ENCODE results near the gene ATP6V1F. TPM values are rescaled to one million over a fixed set of nuclear protein-coding genes. Genes with fewer than 3 reads are reported as not detected.
A peak's percentile ranks its signal among the peaks of the same experiment; 100 is the strongest.

The ATP6V1F gene
- total RNA-seq, 1 donor from 2014 or later, result 162 TPM

DNA sequence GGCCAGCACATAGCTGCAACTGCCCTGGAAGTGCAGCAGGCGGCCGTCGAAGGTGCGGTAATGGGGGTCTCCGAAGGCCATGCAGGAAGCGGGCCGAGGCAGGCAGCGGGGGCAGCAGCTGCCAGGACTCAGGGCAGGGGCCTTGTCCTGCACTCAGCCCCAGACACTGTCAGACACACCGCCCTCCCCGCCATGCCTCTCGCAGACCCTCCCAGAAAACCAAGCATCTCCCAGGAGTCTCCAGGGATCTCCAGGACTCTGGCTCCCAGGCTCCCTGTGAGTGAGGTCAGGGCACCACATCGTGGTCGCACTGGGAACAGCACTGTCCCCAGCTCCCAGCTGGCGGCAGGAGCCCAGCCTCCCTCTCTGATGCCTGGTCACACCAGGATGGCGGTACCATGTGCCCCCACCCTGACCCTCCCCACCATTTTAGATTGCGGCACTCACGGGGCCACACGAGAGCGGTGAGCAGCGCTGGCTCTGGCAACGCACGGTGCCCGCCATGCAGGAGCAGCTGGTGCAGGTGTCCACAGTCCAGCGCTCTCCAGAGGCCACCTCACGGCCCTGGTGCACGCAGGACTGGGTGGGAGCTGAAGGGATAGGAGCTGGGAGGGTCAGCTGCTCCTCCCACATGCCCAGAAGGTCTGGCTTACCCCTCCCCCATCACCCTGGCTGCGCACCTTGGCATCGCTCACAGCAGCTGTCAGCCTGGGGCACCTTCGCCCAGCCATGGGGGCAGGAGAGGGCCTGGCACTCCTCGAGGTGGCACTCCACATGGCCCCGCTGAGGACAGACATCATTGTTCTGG is 17.5 kb downstream of the ATP6V1F start:
- H3K27me3 Mint-ChIP-seq (ENCODE audit: unreplicated experiment), result no peaks in the 10 kb centered on the region
- no peak overlapping the region for H3K27ac Mint-ChIP-seq (ENCODE audit: unreplicated experiment)
- no peaks in the 10 kb centered on the region for H3K36me3 Mint-ChIP-seq (ENCODE audit: unreplicated experiment)
- H3K9me3 Mint-ChIP-seq (ENCODE audit: unreplicated experiment), result no peaks in the 10 kb centered on the region
- no peak overlapping the region for H3K4me3 Mint-ChIP-seq (ENCODE audit: unreplicated experiment)
- peaks cover 2% of the 10 kb centered on the region for H3K4me1 Mint-ChIP-seq (ENCODE audit: unreplicated experiment)
- DNase-seq (ENCODE audit: extremely low spot score, unreplicated experiment), result peak; percentile 89
- TF ChIP-seq, protein P1, sequence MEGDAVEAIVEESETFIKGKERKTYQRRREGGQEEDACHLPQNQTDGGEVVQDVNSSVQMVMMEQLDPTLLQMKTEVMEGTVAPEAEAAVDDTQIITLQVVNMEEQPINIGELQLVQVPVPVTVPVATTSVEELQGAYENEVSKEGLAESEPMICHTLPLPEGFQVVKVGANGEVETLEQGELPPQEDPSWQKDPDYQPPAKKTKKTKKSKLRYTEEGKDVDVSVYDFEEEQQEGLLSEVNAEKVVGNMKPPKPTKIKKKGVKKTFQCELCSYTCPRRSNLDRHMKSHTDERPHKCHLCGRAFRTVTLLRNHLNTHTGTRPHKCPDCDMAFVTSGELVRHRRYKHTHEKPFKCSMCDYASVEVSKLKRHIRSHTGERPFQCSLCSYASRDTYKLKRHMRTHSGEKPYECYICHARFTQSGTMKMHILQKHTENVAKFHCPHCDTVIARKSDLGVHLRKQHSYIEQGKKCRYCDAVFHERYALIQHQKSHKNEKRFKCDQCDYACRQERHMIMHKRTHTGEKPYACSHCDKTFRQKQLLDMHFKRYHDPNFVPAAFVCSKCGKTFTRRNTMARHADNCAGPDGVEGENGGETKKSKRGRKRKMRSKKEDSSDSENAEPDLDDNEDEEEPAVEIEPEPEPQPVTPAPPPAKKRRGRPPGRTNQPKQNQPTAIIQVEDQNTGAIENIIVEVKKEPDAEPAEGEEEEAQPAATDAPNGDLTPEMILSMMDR (IDR thresholded peaks at IDR 0.05), result peak; percentile 79

DNA sequence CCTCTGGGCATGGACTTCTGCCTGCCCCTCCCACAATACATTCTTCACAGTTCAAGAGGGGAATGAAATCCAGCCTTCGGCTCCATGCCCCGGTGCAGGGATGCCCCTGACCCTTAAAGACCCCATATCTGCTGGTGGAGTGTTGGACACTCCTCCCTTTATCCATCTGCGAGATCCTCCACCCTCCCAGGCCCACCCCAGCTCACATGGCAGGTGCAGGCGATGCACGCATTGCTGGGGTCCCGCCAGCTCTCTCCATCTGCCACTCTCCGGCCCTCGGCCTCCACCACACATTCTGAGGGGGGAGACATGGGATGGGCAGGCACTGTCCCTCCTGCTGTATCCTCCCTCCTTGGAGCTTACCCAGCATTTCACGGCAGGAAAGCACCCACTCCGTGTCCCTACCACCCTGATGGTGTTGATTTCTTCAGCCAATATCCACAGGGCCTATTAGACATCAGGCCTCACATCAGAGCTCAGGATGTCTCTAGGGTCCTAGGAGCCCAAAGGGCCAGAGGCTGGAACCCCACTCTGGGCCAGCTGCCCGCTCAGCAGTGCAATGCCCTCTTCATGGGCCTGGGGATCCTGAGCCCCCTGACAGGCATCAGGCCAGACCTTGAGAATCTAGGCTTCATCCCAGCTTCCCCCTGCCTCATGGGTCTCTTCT is 18.3 kb downstream of the ATP6V1F start:
- Mint-ChIP-seq H3K36me3 (ENCODE audit: unreplicated experiment) (no peaks in the 10 kb centered on the region), H3K9me3 (ENCODE audit: unreplicated experiment) (no peaks in the 10 kb centered on the region), H3K27ac (ENCODE audit: unreplicated experiment) (no peak overlapping the region), H3K27me3 (ENCODE audit: unreplicated experiment) (no peaks in the 10 kb centered on the region), H3K4me1 (ENCODE audit: unreplicated experiment) (peaks cover 2% of the 10 kb centered on the region), H3K4me3 (ENCODE audit: unreplicated experiment) (no peak overlapping the region)
- no peak for DNase-seq (ENCODE audit: extremely low spot score, unreplicated experiment)
- TF ChIP-seq, protein P1 (IDR thresholded peaks at IDR 0.05), result no peak

DNA sequence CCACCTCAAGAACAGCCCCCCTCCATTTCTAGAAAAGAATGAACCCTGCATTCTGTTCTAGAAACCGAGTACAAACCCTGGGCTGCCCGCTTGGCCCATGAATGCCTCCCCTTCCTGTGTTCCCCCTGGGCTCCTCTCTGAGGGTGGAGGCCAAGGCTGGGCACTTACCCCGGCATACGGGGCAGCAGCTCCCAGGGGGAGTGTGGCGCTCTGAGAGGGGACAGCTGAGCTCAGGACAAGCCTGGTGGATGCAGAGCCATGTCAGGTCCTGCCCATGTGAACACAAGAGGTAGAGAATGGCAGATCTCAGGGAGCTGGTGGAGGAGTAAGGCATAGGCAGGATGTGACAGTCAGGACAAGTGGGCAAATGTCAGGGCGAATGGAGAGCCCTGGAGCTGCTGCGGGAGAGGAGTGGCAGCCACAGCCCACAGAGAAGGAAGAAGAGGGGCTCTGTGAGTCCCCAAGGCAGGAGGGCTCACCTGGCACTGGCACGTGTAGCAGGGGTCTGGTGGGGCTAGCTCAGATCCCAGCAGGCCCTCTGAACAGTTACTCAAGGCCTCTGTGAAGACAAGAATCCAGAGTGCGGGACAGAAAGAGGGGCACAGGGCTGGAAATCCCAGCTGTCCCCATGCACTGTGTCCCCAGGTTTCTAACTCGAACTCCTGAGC is 18.9 kb downstream of the ATP6V1F start:
- Mint-ChIP-seq H3K4me3 (ENCODE audit: unreplicated experiment) (no peak overlapping the region), H3K4me1 (ENCODE audit: unreplicated experiment) (peaks cover 2% of the 10 kb centered on the region), H3K9me3 (ENCODE audit: unreplicated experiment) (no peaks in the 10 kb centered on the region), H3K27ac (ENCODE audit: unreplicated experiment) (no peak overlapping the region), H3K36me3 (ENCODE audit: unreplicated experiment) (no peaks in the 10 kb centered on the region), H3K27me3 (ENCODE audit: unreplicated experiment) (no peaks in the 10 kb centered on the region)
- TF ChIP-seq, protein P1 (IDR thresholded peaks at IDR 0.05), result no peak
- DNase-seq (ENCODE audit: extremely low spot score, unreplicated experiment), result no peak

DNA sequence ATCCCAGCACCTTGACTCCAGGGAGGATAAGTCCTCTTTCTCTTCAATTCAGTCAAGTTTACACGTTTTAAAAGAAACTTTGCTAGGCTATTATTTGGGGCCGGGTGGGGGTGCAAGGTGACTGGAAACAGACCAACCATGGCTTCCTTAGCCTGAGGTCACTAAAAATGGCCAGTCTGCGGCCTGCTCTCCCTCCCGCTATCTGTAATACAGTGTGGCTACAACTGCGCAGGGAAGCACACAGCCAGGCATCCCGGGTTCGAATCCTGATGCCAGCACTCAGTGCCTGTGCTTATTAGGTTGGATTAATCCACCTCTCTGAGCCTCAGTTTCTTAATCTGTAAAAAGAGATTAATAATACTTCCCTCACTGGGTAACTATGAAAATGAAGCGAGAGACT is 19.5 kb downstream of the ATP6V1F start:
- no peaks in the 10 kb centered on the region for H3K9me3 Mint-ChIP-seq (ENCODE audit: unreplicated experiment)
- H3K27me3 Mint-ChIP-seq (ENCODE audit: unreplicated experiment), result no peaks in the 10 kb centered on the region
- no peaks in the 10 kb centered on the region for H3K36me3 Mint-ChIP-seq (ENCODE audit: unreplicated experiment)
- no peak for DNase-seq (ENCODE audit: extremely low spot score, unreplicated experiment)
- peaks cover 2% of the 10 kb centered on the region for H3K4me1 Mint-ChIP-seq (ENCODE audit: unreplicated experiment)
- TF ChIP-seq, protein P1 (IDR thresholded peaks at IDR 0.05), result no peak
- H3K27ac Mint-ChIP-seq (ENCODE audit: unreplicated experiment), result no peak overlapping the region
- H3K4me3 Mint-ChIP-seq (ENCODE audit: unreplicated experiment), result no peak overlapping the region
